HG02938 (cell line): ENCODE results near the gene SLC16A4.
"Not testable (repeated sequence)": the region's sequence is repeated elsewhere in the genome, so short reads cannot be mapped to it uniquely, and the experiment has no call there.

Source experiments
- ATAC-seq: cut with Tn5 transposase; IDR thresholded peaks from one replicate; pipeline ENCODE4 v1.9.1; 2021; ENCODE audit warnings: mild to moderate bottlenecking, moderate library complexity; ENCODE audit not compliant: unreplicated experiment

The SLC16A4 gene

DNA sequence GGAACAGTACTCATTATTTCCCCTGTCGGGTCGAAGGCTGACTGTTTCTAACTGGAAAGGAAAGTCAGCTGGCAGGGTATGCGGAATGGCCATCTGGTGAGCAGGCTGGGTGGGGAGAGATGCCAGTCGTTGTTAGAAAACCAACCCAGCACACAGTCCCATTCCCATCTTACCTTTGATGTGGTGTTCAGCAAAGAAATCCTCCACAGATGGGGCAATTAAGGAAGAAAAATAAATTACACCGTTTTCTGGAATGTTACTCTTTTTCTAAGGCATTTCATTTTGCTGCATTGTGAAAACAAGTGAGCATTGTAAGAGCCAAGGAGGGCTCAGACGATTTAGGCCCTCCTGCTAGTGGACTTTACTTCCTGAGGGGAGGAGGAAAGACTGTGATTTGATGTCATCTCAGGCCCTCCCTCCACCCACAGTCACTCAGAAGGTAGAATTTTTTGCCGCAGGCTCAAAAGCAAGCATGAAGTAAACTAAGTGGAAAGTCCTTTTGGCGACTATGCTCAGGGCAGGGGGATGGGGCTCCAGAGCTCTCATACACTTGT lies at the start of gene SLC16A4:
TSS of gene SLC16A4 (minus strand) at position 335 of the 554 bp plus-strand sequence. CDS start 1,703 bp downstream, outside the sequence.
- no peak for ATAC-seq

DNA sequence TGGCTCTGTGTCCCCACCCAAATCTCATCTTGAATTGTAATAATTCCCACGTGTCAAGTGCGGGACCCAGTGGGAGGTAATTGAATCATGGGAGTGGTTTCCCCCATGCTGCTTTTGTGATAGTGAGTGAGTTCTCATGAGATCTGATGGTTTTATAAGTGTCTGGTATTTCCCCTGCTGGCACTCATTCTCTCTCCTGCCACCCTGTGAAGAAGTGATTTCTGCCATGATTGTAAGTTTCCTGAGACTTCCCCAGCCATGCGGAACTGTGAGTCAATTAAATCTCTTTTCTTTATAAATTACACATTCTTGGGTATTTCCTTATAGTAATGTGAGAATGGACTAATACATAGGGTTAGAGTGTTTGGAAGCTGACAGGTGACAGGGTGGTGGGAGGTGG lies 49.0 kb upstream of the SLC16A4 start:
- not testable (repeated sequence) for ATAC-seq

DNA sequence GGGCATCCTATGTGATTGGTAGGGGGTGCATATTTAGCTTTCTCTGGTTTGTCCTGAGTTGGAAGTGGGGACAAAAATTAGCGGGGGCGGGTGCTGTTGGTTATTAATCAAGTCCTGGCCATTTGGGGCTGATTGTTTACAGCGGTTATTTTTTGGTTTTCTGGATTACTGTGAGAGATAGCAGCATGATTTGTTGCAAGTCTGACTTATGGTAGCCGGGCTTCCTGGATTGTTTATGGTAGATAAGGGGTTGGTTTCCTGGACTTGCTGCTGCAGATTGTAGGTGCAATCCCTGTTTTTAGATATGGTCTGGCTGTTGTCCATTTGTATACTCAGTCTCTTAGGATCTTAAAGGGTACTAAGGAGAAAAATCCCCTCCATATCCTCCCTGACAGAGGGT lies 48.1 kb upstream of the SLC16A4 start:
- no peak for ATAC-seq

DNA sequence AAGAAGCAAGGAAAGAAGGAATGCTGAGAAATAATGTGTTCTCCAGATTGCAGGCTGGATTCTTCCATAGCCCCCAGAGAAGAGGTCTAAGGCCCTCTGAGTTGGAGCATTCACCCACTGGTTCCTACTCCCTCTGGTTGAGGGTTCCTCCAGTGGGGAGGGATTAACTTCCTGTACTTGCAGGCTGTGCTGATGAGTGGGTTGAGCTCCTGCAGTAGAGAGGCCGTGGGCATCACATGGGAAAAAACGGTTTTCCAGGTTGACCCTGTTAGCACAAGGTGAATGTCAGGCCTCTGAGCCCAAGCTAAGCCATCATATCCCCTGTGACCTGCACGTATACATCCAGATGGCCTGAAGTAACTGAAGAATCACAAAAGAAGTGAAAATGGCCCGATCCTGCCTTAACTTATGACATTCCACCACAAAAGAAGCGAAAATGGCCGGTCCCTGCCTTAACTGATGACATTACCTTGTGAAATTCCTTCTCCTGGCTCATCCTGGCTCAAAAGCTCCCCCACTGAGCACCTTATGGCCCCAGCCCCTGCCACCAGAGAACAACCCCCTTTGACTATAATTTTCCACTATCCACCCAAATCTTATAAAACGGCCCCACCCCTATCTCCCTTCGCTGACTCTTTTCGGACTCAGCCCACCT lies 46.9 kb upstream of the SLC16A4 start:
- not testable (repeated sequence) for ATAC-seq

DNA sequence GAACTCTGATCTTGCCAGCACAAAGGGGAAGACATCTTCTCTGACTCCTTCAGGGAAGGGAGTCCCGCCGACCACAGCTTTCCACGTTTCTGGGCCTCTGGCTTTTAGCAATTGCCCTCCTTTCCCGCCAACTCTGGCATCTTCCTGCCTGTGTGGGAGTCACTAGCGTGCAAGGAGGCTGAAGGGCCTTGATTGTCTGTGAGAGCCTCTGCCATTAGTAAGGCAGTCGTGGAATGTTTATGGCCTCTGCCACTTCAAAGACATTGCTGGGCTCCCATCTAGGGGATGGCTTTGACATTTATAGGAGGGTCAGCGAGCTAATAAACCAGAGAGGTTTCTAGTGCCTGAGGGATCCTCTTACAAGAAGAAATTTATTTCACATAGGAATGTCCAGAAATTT lies 45.8 kb upstream of the SLC16A4 start:
- no peak for ATAC-seq

DNA sequence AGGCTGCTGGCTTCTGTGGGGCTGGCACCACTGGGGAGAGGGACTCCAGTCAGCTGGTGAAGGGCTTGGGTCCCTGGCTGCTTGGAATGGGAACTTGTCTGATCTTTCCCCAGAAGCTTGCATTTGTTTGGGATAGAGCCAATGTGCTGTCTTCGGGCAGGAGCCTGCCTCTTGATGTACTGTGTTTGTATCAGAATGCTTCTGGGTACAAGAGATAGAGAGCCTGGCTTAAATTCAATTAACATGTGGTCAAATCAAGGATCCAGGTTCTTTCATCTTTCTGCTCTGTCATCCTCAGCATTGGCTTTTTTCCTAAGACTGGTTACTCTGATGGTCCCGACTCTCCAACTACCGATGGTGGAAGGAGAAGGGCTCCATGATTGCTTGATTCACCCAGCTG lies 44.1 kb upstream of the SLC16A4 start:
- ATAC-seq, result no peak

DNA sequence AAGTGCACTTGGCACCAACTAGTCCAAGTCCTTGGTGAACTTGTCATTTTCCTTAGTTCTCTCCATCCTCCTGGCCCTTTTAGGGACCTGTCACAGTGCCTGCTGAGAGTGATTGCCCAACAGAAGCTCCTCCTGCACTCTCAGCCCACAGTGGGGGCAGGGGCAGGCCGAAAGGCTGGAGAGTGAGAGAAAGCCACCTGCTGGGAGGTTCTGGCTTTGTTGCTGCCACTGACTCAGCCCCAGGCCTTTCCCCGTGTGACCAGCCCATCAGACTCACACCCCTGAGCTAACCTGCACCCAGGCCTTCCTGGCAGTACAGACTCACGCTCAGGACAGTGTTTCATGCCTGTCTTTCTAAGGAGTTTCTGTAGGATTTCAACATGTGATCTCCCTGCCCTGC lies 43.0 kb upstream of the SLC16A4 start:
- ATAC-seq, result no peak

DNA sequence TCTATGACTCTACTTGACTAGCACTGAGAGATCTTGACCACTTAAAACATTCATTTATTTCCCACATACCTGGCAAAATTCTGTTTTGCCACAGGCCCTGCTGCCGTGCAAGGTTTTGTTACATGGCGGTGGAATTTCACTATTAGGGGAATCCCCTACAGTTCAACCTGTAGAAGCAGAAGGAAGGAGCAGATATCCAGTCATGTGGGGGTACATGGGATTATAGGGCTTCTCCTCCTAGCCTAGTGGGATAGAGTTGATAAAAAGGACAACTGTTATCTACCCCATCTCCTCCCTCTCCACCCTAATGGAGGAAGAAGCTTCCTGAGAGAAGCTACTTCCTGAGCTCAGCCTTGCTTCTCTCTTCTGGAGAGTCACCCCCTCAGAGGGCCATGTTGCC lies 42.4 kb upstream of the SLC16A4 start:
- ATAC-seq, result no peak

DNA sequence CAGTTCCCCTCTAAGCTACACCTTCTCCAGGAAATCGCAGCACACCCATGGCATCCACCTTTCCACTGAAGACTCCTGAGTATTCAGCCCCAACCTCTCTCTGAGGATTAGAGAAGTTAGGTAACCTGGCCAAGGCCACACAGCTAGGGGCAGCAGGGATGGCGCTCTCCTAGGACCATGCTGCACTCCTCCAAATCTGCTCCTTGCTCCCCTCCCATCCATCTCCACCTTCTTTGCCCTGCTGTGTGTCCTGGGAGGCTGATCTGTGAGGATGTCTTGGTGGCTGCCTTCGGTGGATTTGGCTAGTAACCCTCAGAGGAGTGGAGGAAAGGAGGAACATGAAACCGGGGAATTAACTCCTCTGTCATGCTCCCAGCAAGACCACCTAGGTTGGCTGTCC lies 40.1 kb upstream of the SLC16A4 start:
- ATAC-seq, result no peak

DNA sequence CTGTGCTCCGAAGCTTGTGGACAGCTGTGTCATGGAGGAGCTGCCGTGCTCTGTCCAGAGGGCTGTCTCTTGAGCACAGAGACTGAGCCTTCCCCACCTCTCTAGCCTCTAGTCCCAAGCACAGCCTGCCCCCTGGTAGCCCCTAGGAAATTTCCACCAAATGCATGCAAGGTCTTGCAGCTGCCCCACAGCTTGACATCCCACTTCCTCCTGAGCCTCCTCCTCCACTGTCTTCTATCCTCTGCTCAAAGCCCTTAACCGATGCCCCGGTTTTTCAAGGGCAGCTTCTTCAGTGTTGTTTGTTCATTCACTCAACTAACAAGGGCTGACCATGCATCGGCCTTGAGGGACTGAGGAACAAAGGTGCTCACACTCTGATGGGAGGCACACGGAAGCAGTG lies 39.5 kb upstream of the SLC16A4 start:
- no peak for ATAC-seq

DNA sequence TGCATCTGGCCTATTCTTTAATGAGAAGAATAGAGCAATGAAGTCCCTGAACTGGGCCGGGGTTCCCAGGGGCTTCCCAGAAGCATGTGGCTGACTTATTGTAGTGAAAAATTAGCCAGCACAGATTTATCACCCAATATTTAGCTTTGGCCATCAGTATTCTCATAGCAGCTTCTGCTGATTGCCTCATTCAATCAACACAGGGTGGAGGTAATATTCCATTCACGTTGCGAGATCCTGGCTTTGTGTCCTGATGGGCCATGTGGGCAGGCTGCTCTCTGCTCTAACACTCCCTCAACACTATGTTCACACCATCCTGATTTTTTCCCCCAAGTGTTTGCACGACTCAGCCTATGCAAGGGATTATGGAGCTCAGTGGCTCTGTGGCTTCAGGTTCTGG lies 38.1 kb upstream of the SLC16A4 start:
- no peak for ATAC-seq

DNA sequence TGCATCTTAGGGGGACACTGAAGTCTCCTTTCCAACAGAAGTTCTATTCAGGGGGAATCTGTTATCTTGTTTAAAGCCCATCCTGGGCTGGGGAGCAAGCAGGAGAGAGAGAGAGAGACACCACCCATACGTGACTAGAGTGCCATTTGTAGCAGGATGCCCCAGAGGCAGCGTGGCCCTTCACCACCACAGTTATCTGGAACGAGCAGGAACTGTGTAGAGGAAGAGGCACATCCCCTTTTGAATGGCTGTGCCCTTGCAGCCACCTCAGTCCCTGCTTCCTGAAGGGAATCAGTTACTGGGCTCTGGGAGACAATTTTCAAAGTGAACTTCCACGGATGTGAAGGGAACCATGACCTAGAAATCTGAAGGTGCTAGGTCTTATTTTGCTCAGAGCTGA lies 36.0 kb upstream of the SLC16A4 start:
- ATAC-seq, result no peak

DNA sequence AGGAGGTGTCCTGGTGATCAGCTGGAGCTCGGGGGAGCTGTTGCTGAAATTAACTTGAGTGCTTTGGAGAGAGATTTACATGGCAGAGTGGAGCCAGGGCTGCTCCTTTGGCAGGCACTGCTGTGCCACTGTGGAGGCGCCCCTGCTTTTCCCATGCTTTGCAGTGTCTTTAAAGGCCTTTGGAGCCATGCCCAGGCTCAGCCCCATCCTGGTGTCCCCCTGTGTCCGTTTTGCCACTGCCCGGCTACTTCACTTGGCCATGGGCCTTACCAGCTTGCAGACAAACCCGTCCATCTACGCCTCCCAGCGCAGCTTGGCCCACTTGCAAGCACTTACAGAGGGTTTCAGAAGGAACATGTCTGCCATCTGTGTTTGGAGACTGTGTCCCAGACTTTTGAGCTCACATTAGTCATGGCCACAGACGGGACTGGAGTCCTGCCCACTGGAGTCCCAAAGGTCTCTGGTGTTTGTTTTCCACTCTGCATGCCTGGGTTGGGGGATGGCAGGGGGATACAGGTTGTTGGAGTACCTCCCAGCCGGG lies 34.9 kb upstream of the SLC16A4 start:
- no peak for ATAC-seq

DNA sequence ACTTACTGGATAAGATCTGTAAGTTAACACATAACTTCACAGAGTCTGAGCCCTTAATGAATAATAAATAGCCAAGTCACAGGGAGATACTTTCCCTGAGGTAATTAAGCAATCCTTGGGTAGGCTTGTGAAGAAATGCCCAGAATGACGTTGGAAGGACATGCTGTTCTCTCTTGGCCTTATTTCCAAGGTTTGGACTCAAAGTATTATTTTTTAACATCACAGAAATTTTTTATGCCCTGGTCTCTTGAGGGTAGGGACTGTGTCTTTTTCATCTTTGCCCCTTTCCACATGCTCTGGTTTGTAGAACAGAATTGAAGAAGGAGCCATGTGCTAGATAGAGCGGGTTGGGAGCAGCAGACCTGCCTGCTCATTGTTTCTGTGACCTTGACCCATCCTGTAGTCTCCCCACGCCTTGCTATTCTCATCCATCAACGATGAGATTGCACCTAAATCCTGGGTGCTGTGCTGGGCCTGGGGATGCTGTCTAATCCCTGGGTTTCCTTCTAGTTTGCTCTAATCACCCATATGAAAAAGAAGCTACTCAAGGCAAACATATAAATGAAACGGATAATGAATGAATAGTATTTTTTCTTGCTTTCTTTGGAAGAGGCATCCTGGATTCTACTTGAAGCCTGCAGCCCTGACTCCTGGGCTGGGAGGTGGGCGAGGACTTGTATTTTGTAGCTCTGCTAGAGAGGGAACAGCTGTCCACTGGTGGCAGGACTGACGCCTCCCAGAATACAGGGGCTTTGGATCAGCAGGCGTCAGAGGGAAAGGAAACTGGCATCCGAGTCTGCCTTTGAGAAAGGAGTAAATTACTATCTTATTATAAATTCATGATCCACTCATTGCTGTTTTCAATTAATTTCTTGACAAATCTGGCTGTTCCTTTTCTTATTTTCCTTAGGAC lies 34.1 kb upstream of the SLC16A4 start:
- no peak for ATAC-seq

DNA sequence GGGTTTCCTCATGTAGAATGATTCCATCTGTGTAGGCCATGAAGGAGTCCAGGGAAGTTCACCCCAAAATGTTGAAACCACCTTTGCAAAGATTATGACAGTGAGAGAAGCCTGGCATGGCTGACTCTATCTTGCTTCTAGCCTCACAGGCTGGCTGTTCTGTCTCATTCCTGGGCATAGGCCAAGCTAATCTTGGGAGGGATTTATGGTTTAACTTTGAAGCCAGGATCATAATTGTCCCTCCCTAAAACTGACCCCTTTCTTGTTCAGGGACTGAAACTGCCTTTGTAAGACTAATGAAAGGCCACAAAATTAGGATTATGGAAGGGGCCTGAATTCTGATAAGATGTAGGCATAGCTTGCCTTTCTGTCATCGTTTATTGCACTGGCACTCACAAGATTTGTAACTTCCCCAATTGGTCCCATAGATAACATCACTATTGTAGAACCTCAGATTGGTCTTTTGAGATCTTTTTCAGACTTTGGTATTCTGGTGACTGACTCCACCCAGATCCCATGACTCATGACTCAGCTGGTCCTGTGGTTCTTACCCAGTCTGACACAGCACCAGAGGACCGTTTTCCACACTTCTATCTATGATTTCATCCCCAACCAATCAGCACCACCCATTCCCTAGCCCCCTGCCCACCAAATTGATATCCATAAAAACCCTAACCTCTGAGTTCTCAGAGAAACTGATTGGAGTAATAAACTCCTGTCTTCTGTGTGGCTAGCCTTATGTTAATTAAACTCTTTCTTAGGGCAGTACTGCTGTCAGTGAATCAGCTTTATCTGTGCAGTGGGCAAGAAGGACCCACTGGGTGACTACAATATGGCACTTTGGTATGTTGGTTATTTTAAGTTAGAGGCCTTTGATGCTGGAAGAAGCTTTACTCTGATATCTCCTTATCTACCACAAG lies 30.3 kb upstream of the SLC16A4 start:
- no peak for ATAC-seq

DNA sequence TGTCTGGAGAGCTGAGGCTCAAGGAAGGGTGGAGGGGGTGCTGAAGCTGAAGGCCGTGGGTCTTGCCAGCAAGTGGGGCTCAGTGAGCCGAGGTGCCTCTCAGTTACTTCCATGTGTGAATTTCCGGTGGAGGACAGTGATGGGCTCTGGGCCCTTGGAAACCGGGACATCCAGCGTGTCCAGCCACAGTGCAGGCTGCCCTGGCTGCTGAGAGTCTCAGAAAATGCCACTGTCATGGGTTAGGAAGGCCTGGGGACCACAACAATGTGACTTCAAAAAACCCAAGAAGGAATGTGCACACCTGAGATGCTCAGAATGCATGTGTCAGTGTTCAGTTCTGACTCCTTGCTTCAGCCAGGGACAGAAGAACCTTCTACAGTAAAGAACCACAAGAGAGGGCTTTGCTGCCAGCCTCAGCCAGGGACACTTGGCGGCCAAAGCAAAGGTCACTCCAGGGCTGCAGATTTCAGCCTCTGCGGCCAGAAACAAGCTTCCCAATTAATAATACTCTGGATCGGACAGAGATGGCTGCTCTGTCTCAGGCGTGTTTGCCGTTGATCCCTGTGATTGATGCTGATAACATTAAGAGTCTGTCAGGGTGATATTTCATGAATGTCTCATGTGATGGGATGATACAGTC lies 29.3 kb upstream of the SLC16A4 start:
- no peak for ATAC-seq

DNA sequence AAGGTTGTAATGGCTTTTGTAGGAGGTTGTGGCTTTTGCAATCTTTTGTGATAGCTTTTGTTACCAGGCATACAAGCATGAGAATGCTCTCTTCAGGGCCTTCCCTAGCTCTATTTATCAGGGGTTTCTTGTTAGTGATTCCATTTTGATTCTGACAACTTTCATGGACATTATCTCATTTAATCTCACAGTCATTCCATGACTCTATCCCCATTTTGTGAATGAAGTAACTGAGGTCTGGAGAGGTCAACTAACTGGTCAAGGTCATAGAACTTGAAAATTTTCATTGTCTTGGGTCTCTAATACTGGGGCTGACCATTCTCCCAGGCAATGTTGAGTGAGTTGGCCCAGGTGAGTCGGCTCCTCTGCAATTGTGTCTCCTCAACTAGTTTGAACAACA lies 27.9 kb upstream of the SLC16A4 start:
- no peak for ATAC-seq

DNA sequence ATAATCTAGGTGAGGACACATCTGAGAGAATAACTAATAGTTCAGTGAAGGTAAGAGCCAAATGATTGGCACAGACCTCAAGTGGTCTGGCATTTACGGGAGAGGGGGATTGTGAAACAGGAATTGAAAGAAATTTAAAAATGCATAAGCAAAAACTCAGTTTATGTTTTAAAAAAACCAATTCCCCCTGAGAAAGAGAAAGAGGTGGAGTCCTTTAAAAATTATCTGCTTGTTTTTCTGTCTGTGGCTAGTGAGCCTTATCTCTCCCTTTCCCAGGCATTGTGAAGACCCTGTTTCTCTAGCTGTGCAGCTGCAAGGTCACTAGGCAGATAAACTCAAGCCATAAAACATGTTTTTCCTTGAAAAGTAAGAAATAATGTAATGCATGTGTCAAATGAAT lies 22.2 kb upstream of the SLC16A4 start:
- not testable (repeated sequence) for ATAC-seq

DNA sequence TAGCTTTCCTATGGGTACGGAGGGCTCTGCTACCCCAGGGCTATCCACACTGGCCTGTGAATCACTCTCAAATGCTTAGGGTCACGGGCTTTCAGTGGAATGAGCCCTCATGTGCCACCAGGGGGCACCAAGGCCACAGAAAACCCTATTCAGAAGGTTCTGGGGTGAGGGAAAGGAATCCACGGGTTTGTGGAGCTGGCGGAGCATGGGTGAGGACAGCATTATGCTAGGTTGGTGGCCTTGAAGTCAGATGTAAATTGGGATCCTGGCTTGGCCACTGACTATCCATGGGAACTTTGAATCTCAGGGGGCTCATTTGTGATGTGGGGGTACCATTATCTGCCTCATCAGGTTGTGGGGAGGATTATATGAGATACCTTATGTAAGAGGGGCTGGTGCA lies 21.8 kb upstream of the SLC16A4 start:
- no peak for ATAC-seq

DNA sequence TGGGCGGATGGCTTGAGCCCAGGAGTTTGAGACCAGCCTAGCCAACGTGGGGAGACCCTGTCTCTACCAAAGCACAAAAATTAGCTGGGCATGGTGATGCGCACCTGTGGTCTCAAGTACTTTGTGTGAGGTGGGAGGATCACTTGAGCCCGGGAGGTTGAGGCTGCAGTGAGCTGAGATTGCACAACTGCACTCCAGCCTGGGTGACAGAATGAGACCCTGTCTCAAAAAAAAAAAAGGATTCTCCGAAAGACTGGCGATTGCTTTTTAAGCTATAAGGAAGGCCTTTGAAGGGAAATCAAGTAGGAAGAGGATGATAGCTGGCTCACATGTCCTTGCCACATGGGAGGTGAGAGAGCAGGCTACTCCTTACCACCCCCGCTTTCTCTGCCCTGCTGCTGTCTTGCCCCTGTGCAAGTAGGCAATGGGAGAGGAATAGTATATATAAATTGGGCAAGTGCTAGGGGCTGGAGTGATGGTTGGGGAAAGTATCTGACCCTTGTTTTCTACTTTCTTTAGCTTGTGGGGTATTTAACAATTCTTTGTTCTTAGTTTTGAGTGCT lies 20.4 kb upstream of the SLC16A4 start:
- ATAC-seq, result no peak
